Right cardiac atrium (tissue), 5 donors: Measurements from ENCODE around the gene S100A1. TPM values are rescaled to one million over a fixed set of nuclear protein-coding genes. Genes with fewer than 3 reads are reported as not detected.
"Not testable (repeated sequence)": the region's sequence is repeated elsewhere in the genome, so short reads cannot be mapped to it uniquely, and the experiment has no call there.

Experiments
- ATAC-seq, 2 donors: fragments of 200-7000 bp; cut with Tn5 transposase; one replicate each; pipeline versions ENCODE4 v1.8.0 to v1.9.1; 2020; ENCODE audit warnings: moderate library complexity in 2 of 2, mild to moderate bottlenecking in 1 of 2
- DNase-seq, 3 donors: peaks; one replicate each; pipeline ENCODE4 v3.0.0-alpha.2; 2020
- H3K27ac ChIP-seq: one replicate; pipeline ENCODE4 v1.5.1; 2013; ENCODE audit warnings: mild to moderate bottlenecking, low read length, control low read depth, moderate library complexity
- H3K27me3 ChIP-seq: one replicate; pipeline ENCODE4 v1.6.1; 2013; ENCODE audit not compliant: control insufficient read depth, insufficient read depth
- H3K4me1 ChIP-seq: one replicate; pipeline ENCODE4 v1.6.1; 2013; ENCODE audit warnings: low read length; ENCODE audit not compliant: control insufficient read depth, insufficient read depth
- H3K4me3 ChIP-seq: one replicate; pipeline ENCODE4 v1.5.1; 2013; ENCODE audit warnings: low read length, control low read depth
- H3K9me3 ChIP-seq: one replicate; pipeline ENCODE4 v1.6.1; 2013; ENCODE audit warnings: low read length; ENCODE audit not compliant: control insufficient read depth
- WGBS: extraction: QIAGEN DNeasy Blood & Tissue Kit; methylation state at CpG from one replicate; pipeline ENCODE4 v1.1.7; 2013; 5-methylcytosine and 5-hydroxymethylcytosine counted together
- intact Hi-C, 4 donors: fragments of 100-400 bp; cut with DNase I; formaldehyde crosslinking; loops; one replicate each; pipeline versions ENCODE4 v1.11.0 to v1.14.0; 2022 to 2023
- polyA plus RNA-seq: library from polyadenylated mRNA; stranded (reverse); fragments of 200-250 nt; gene quantifications from one replicate; pipeline ENCODE4 v1.2.3, GENCODE V29; 2013
- total RNA-seq, 4 donors: library from RNA; stranded (reverse); fragmentation: NEBNext Ultra II Directional; extraction: Animal tissue kit (Norgen Biotek cat#: 25700); gene quantifications; one replicate each; pipeline ENCODE4 v1.2.1, GENCODE V29; 2021
- donor health status: healthy with polysubstance abuse.
- donor health status: DM: no; HTN: yes; CAD: no.
- donor health status: DM: no; HTN: no; CAD: no.
- donor health status: DM: no; HTN: yes; CAD: no; lungs with severe emphysema.
- donor health status: DM: yes; HTN: yes; CAD: no.

S100A1 gene
- total and polyA plus RNA-seq, 5 donors: 1,233 to 2,571 (median 1,739) TPM

DNA sequence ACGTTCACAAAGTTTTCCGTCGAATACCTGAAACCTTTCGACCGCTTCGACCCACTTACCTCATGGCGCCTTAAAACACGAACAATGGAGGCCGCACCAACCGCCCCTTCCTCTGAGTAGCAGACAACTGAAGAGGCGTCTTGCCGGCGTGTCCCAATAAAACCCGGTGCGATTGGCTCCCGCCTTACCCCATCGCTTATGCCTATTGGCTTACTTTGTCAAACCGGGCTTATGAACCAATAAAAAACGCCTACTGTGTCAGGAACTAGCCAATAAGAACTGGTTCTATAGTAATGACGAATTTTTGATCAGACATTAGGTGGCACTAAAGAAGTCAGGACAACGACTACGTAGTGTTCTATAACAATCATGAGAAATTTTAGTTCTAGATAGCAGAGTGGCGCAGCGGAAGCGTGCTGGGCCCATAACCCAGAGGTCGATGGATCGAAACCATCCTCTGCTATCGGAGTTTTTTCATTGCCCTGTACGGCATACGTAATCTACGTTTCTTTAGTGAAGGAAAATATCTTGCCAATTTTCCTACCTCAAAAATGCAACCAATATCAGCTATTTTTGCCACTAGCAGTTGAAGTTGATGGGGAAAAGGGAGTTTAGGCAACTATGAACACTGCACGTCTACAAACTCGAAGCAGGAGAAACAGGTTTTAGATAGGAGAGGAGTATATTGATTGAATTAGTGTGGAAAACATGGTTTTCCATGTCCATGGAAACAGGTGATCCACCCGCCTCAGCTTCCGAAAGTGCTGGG, 42.8 kb downstream of the S100A1 start, which contains the start of gene ILF2:
Gene ILF2, minus strand, starts transcription at position 135 of the 769 bp plus-strand sequence. Its CDS starts 71 bp downstream, at position 64.
- H3K27me3 ChIP-seq: no peaks in the 10 kb centered on the region
- intact Hi-C loops: loop anchor here in 2 of 4 donors (10.0 kb wide), 1 partner anchor 314 kb away; the partner anchor contains the start of gene RAB13 (in 2 of the 2)
- DNase-seq (peak; percentile 98 to 99 (median 99)), ATAC-seq (peak; percentile 97)
- peak within 1 kb of the TSS; percentile 90 for H3K27ac ChIP-seq
- H3K4me3 ChIP-seq: peak within 1 kb of the TSS; percentile 97
- no peaks in the 10 kb centered on the region for H3K4me1 ChIP-seq
- WGBS: under 1% methylated on average over 35 of the region's 35 CpGs
- H3K9me3 ChIP-seq: no peaks in the 10 kb centered on the region

DNA sequence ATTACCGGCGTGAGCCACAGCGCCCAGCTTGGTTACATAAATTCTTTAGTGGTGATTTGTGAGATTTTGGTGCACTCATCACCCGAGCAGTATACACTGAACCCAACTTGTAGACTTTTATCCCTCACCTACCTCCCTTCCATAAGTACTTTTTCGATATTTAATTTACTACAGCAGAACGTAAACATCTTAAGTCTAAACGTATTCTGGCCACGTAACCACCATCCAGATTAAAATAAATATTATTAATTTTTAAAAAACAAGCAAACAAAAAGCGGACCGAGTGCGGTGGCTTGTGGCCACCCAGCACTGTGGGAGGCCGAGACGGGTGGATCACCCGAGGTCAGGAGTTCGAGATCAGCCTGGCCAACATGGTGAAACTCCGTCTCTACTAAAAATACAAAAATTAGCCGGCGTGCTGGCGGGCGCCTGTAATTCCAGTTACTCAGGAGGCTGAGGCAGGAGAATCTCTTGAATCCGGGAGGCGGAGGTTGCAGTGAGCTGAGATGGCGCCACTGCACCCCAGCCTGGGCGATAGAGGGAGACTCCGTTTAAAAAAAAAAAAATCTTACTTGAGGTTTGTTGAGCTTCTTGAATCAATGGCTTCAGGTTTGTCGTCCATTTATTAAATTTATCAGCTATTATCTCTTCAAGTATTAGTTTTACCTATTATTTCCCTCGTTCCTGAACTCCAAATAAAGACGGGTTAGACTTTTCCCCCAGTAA, 43.6 kb downstream of the S100A1 start:
- peak; percentile 45 to 73 (median 69) for DNase-seq
- H3K4me3 ChIP-seq: peak overlapping the region; percentile 75
- H3K27ac ChIP-seq: peak overlapping the region; percentile 90
- not testable (repeated sequence) for H3K9me3 ChIP-seq, H3K4me1 ChIP-seq, H3K27me3 ChIP-seq
- WGBS: 13% methylated on average over 28 of the region's 28 CpGs
- ATAC-seq: peak; percentile 8 to 20
- intact Hi-C loops: loop anchor here in 2 of 4 donors (10.0 kb wide), 1 partner anchor 313 kb away; the partner anchor contains the start of gene RAB13 (in 2 of the 2)

DNA sequence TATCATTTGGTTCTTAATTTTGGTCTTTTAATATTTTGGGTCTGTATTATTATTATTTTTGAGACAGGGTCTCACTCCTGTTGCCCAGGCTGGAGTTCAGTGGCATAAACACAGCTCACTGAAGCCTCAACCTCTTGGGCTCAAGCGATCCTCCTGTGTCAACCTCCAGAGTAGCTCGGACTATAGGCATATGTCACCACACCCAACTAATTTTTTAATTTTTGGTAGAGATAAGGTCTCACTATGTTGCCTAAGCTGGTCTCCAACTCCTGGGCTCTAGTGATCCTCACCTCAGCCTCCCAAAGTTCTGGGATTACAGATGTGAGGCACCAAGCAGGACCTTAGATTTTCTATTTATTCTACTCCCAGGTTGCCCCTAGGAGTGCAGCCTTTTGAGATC, 45.3 kb downstream of the S100A1 start:
- Histone ChIP-seq H3K4me1 (no peaks in the 10 kb centered on the region), H3K27ac (no peak overlapping the region), H3K9me3 (no peaks in the 10 kb centered on the region), H3K4me3 (no peak overlapping the region), H3K27me3 (no peaks in the 10 kb centered on the region)
- intact Hi-C loops: loop anchor here in 2 of 4 donors (10.0 kb wide), 1 partner anchor 311 kb away; the partner anchor contains the start of gene RAB13 (in 2 of the 2)
- ATAC-seq (no peak), DNase-seq (no peak)
- WGBS: 95% methylated on average over 2 of the region's 2 CpGs

DNA sequence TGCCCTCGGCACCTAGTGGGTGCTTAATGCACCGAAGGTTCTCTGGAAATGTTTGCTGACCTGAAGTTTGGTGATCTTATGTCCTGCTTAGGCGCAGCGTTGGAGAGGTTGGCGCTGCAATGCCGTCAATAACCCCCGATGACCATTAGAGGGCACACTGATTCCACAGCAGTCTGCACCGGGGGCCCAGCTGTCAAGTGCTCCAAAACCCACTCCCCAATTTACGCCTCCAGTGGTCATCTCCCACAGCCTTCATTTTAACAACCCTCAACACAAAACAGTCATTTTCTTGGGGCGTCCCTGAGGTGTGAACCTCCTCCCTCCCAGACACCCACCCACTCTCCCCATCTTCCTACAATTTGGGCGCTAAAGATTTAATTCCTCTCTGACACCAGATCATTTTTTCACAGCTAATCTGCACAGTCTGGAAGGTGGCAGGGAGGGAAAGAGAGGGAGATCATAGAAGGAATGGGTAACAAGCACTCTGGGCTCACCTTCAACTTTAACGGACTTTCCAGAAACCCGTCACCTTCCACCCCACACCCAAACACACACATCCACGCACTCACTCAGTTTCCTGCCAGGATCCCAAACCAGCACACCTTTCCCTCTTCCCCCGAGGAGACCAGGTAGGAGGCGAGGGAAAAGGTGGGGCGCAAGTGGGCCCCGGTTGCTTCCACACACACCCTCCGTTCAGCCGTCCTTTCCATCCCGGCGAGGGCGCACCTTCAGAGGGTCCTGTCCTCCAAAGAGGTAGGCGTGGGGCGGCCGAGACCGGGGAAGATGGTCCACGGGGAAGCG, 49.7 kb downstream of the S100A1 start:
- H3K4me1 ChIP-seq: peaks cover 2% of the 10 kb centered on the region

DNA sequence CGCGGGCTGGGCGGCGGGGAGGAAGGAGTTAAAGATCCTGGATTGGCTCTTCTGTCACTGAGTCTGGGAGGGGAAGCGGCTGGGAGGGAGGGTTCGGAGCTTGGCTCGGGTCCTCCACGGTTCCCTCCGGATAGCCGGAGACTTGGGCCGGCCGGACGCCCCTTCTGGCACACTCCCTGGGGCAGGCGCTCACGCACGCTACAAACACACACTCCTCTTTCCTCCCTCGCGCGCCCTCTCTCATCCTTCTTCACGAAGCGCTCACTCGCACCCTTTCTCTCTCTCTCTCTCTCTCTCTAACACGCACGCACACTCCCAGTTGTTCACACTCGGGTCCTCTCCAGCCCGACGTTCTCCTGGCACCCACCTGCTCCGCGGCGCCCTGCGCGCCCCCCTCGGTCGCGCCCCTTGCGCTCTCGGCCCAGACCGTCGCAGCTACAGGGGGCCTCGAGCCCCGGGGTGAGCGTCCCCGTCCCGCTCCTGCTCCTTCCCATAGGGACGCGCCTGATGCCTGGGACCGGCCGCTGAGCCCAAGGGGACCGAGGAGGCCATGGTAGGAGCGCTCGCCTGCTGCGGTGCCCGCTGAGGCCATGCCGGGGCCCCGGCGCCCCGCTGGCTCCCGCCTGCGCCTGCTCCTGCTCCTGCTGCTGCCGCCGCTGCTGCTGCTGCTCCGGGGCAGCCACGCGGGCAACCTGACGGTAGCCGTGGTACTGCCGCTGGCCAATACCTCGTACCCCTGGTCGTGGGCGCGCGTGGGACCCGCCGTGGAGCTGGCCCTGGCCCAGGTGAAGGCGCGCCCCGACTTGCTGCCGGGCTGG, 50.5 kb downstream of the S100A1 start, which contains the start of gene NPR1:
Gene NPR1, plus strand, starts transcription at position 170 of the 818 bp plus-strand sequence. Its CDS starts 421 bp downstream, at position 591.
- ATAC-seq: peak; percentile 87 to 91
- Histone ChIP-seq H3K9me3 (no peaks in the 10 kb centered on the region), H3K4me3 (peak within 1 kb of the TSS; percentile 58), H3K4me1 (peaks cover 2% of the 10 kb centered on the region), H3K27me3 (no peaks in the 10 kb centered on the region), H3K27ac (peak within 1 kb of the TSS; percentile 71)
- intact Hi-C loops: loop anchor here (2.0 to 10.0 kb wide), 6 partner anchors 69 to 309 kb away; partner anchors contain the start of gene RAB13 (in 4 of the 4)
- 1% methylated on average over 78 of the region's 78 CpGs for WGBS
- DNase-seq: peak; percentile 89 to 94 (median 91)

More for the DNA sequence above, 49.7 kb downstream of the S100A1 start:
- Histone ChIP-seq H3K9me3 (no peaks in the 10 kb centered on the region), H3K27me3 (no peaks in the 10 kb centered on the region), H3K27ac (peak overlapping the region; percentile 46), H3K4me3 (peak overlapping the region; percentile 58)
- ATAC-seq: peak; percentile 66 to 72
- 2% methylated on average over 29 of the region's 29 CpGs for WGBS
- DNase-seq: peak; percentile 48 to 73 (median 70)
- intact Hi-C loops: loop anchor here (2.0 to 10.0 kb wide), 6 partner anchors 69 to 309 kb away; partner anchors contain the start of gene RAB13 (in 4 of the 4)

DNA sequence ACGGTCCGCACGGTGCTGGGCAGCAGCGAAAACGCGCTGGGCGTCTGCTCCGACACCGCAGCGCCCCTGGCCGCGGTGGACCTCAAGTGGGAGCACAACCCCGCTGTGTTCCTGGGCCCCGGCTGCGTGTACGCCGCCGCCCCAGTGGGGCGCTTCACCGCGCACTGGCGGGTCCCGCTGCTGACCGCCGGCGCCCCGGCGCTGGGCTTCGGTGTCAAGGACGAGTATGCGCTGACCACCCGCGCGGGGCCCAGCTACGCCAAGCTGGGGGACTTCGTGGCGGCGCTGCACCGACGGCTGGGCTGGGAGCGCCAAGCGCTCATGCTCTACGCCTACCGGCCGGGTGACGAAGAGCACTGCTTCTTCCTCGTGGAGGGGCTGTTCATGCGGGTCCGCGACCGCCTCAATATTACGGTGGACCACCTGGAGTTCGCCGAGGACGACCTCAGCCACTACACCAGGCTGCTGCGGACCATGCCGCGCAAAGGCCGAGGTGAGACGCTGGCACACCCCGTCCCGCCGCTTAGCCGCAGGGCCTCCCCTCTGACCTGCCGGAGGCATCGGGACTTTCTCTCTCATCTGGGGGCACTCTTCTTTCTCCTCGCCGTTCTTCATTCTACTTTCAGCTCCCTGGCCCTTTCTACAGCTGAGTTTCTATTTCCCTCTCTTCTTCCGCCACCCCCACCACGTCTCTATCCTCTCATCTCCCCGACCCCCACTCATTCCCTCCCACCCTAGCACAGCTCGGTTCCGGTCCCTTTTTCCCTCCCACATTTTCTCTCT, 51.3 kb downstream of the S100A1 start:
- Histone ChIP-seq H3K9me3 (no peaks in the 10 kb centered on the region), H3K27me3 (no peaks in the 10 kb centered on the region), H3K4me3 (peak overlapping the region; percentile 58), H3K4me1 (peaks cover 2% of the 10 kb centered on the region), H3K27ac (peak overlapping the region; percentile 6)
- DNase-seq (peak in 2 of 3 donors; percentile 70 to 77), ATAC-seq (peak; percentile 49 to 50)
- intact Hi-C loops: loop anchor here (2.0 to 10.0 kb wide), 6 partner anchors 68 to 308 kb away; partner anchors contain the start of gene RAB13 (in 4 of the 4)
- WGBS: 2% methylated on average over 73 of the region's 73 CpGs

DNA sequence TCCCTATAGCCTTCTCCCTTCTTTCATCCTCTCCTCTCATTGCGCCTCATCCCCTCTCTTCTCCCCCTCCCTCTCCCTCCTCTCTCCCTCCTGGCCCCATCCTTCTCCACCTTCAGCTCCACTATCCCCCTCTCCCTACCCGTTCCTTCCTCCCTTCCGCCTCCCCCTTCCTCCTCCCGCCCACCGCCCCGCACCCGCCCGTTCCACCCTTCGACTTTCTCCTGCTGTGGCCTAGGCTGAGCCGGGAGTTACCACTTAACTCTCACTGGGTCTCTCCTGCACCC, 51.8 kb downstream of the S100A1 start:
- intact Hi-C loops: loop anchor here in 1 of 4 donors (5.0 kb wide), 1 partner anchor 67 kb away; no protein-coding TSS in a partner anchor
- 16% methylated on average over 10 of the region's 10 CpGs for WGBS

More for the DNA sequence above, 51.8 kb downstream of the S100A1 start:
- ATAC-seq (peak; percentile 1 to 3), DNase-seq (no peak)
- Histone ChIP-seq H3K27ac (no peak overlapping the region), H3K4me1 (peaks cover 2% of the 10 kb centered on the region), H3K4me3 (peak overlapping the region; percentile 58), H3K9me3 (no peaks in the 10 kb centered on the region), H3K27me3 (no peaks in the 10 kb centered on the region)
